AG09319 (cell line): ENCODE results near the gene MAP1B.
A peak's percentile ranks its signal among the peaks of the same experiment; 100 is the strongest.

Experiments
- DNase-seq: peaks from one replicate; pipeline ENCODE4 v3.0.0-alpha.2; 2010; ENCODE audit warnings: low read depth; ENCODE audit errors: extremely low read depth
- CTCF ChIP-seq: IDR thresholded peaks from 2 replicates; pipeline ENCODE4 v1.5.1; 2011; ENCODE audit warnings: low read depth, mild to moderate bottlenecking, inconsistent platforms, low read length, moderate library complexity

MAP1B gene

GRCh38 chr5:72144762-72145161 lies 37.5 kb downstream of the MAP1B start:
- TF ChIP-seq CTCF, result no peak
- no peak for DNase-seq

- no peak for TF ChIP-seq CTCF
- no peak for DNase-seq
These were observed 38.1 kb downstream of the MAP1B start for GRCh38 chr5:72145348-72145747.

GRCh38 chr5:72146056-72146455 lies 38.8 kb downstream of the MAP1B start:
- no peak for DNase-seq
- no peak for TF ChIP-seq CTCF

- no peak for TF ChIP-seq CTCF
- no peak for DNase-seq
These were observed 40.3 kb downstream of the MAP1B start for GRCh38 chr5:72147569-72147968.

GRCh38 chr5:72149742-72150141 lies 42.5 kb downstream of the MAP1B start:
- peak; percentile 21 for TF ChIP-seq CTCF
- DNase-seq, result no peak

GRCh38 chr5:72151169-72151568 lies 43.9 kb downstream of the MAP1B start:
- TF ChIP-seq CTCF, result no peak
- no peak for DNase-seq

- no peak for DNase-seq
- no peak for TF ChIP-seq CTCF
These were observed 44.4 kb downstream of the MAP1B start for GRCh38 chr5:72151646-72152045.

- no peak for TF ChIP-seq CTCF
These were observed 45.3 kb downstream of the MAP1B start for GRCh38 chr5:72152545-72152944.

More at GRCh38 chr5:72152545-72152944, 45.3 kb downstream of the MAP1B start:
- DNase-seq, result no peak
